MM.1S (cell line): ENCODE results near the gene CACHD1.

Source experiments
- DNase-seq: peaks from one replicate; pipeline ENCODE4 v3.0.0-alpha.2; 2015
- H2AFZ ChIP-seq: fragments of 300-600 bp; sonication (generic); 2 replicates; pipeline ENCODE4 v1.6.0; 2016; ENCODE audit warnings: antibody characterized with exemption, low read length
- H3F3A ChIP-seq: fragments of 300-600 bp; sonication (generic); 2 replicates; pipeline ENCODE4 v1.6.1; 2016; ENCODE audit warnings: mild to moderate bottlenecking, antibody characterized with exemption, low read length, moderate library complexity, mixed read lengths; ENCODE audit not compliant: insufficient read depth
- H3K27ac ChIP-seq: fragments of 300-600 bp; sonication (generic); 2 replicates; pipeline ENCODE4 v1.5.1; 2016; ENCODE audit warnings: mild to moderate bottlenecking, low read length
- H3K27me3 ChIP-seq: fragments of 300-600 bp; sonication (generic); replicated peaks from 2 replicates; pipeline ENCODE4 v1.6.0; 2016; ENCODE audit warnings: low read length; ENCODE audit not compliant: insufficient read depth
- H3K36me3 ChIP-seq: fragments of 300-600 bp; sonication (generic); replicated peaks from 2 replicates; pipeline ENCODE4 v1.6.1; 2016; ENCODE audit warnings: mild to moderate bottlenecking, low read length, mixed read lengths; ENCODE audit not compliant: insufficient read depth
- H3K4me1 ChIP-seq: fragments of 300-600 bp; sonication (generic); 2 replicates; pipeline ENCODE4 v1.6.1; 2016; ENCODE audit warnings: low read length, mixed read lengths
- H3K4me2 ChIP-seq: fragments of 300-600 bp; sonication (generic); 2 replicates; pipeline ENCODE4 v1.6.0; 2016; ENCODE audit warnings: low read depth, low read length
- H3K4me3 ChIP-seq: fragments of 300-600 bp; sonication (generic); 2 replicates; pipeline ENCODE4 v1.5.1; 2016; ENCODE audit warnings: low read length, mixed read lengths
- H3K79me2 ChIP-seq: fragments of 300-600 bp; sonication (generic); 2 replicates; pipeline ENCODE4 v1.6.1; 2016; ENCODE audit warnings: mixed run types, low read length, mixed read lengths
- H3K9ac ChIP-seq: fragments of 300-600 bp; sonication (generic); 2 replicates; pipeline ENCODE4 v1.6.1; 2016; ENCODE audit warnings: low read length, mixed read lengths
- H3K9me2 ChIP-seq: fragments of 300-600 bp; sonication (generic); replicated peaks from 2 replicates; pipeline ENCODE4 v1.6.1; 2016; ENCODE audit warnings: mild to moderate bottlenecking, low read length, mixed read lengths; ENCODE audit not compliant: insufficient read depth
- H3K9me3 ChIP-seq: fragments of 300-600 bp; sonication (generic); replicated peaks from 2 replicates; pipeline ENCODE4 v1.6.1; 2016; ENCODE audit warnings: mild to moderate bottlenecking, low read length, mixed read lengths; ENCODE audit not compliant: insufficient read depth
- H4K20me1 ChIP-seq: fragments of 300-600 bp; sonication (generic); 2 replicates; pipeline ENCODE4 v1.6.1; 2016; ENCODE audit warnings: mild to moderate bottlenecking, low read length, moderate library complexity, mixed read lengths; ENCODE audit not compliant: insufficient read depth
- CTCF ChIP-seq: fragments of 300-600 bp; sonication (generic); IDR thresholded peaks from 2 replicates; pipeline ENCODE4 v1.5.1; 2016; ENCODE audit warnings: antibody characterized with exemption, low read length, mixed read lengths
- EZH2 ChIP-seq: fragments of 300-600 bp; sonication (generic); optimal IDR thresholded peaks from 2 replicates; pipeline ENCODE3; 2017; ENCODE audit warnings: low read depth, mild to moderate bottlenecking, antibody characterized with exemption, low read length, mixed read lengths
- EZH2phosphoT487 ChIP-seq: fragments of 300-600 bp; sonication (generic); IDR thresholded peaks from 2 replicates; pipeline ENCODE4 v1.6.1; 2018; ENCODE audit warnings: antibody characterized with exemption, low read length

CACHD1 gene

GRCh38 chr1:64545118-64545843 lies 75.4 kb downstream of the CACHD1 start:
- Histone ChIP-seq H4K20me1 (no peaks in the 10 kb centered on the region), H2AFZ (no peak overlapping the region), H3F3A (no peaks in the 10 kb centered on the region), H3K27me3 (no peaks in the 10 kb centered on the region), H3K36me3 (no peaks in the 10 kb centered on the region), H3K9me3 (no peaks in the 10 kb centered on the region), H3K9ac (no peak overlapping the region), H3K4me3 (no peak overlapping the region), H3K4me2 (no peak overlapping the region), H3K9me2 (no peaks in the 10 kb centered on the region), H3K4me1 (no peaks in the 10 kb centered on the region), H3K79me2 (no peaks in the 10 kb centered on the region), H3K27ac (no peak overlapping the region)
- DNase-seq = no peak
- TF ChIP-seq EZH2 (no peak), EZH2phosphoT487 (no peak), CTCF (no peak)

GRCh38 chr1:64546013-64546412 lies 76.1 kb downstream of the CACHD1 start:
- no peaks in the 10 kb centered on the region for H3K36me3 ChIP-seq
- H3K4me1 ChIP-seq = no peaks in the 10 kb centered on the region
- TF ChIP-seq EZH2 (no peak), CTCF (no peak), EZH2phosphoT487 (no peak)
- H3K4me2 ChIP-seq = no peak overlapping the region
- H3K9me3 ChIP-seq = no peaks in the 10 kb centered on the region
- H3K27me3 ChIP-seq = no peaks in the 10 kb centered on the region
- no peak overlapping the region for H3K27ac ChIP-seq
- H2AFZ ChIP-seq = no peak overlapping the region
- H4K20me1 ChIP-seq = no peaks in the 10 kb centered on the region
- H3F3A ChIP-seq = no peaks in the 10 kb centered on the region
- no peak for DNase-seq
- no peaks in the 10 kb centered on the region for H3K79me2 ChIP-seq
- H3K9me2 ChIP-seq = no peaks in the 10 kb centered on the region
- H3K9ac ChIP-seq = no peak overlapping the region
- H3K4me3 ChIP-seq = no peak overlapping the region

- TF ChIP-seq EZH2 (no peak), CTCF (no peak), EZH2phosphoT487 (no peak)
- H3K79me2 ChIP-seq = no peaks in the 10 kb centered on the region
- no peaks in the 10 kb centered on the region for H3K36me3 ChIP-seq
- H4K20me1 ChIP-seq = no peaks in the 10 kb centered on the region
- no peaks in the 10 kb centered on the region for H3K4me1 ChIP-seq
- no peak overlapping the region for H3K4me3 ChIP-seq
- H3K9me2 ChIP-seq = no peaks in the 10 kb centered on the region
- H3F3A ChIP-seq = no peaks in the 10 kb centered on the region
- H3K9me3 ChIP-seq = no peaks in the 10 kb centered on the region
- no peak overlapping the region for H3K4me2 ChIP-seq
- no peak for DNase-seq
- no peaks in the 10 kb centered on the region for H3K27me3 ChIP-seq
- H3K9ac ChIP-seq = no peak overlapping the region
- H3K27ac ChIP-seq = no peak overlapping the region
- no peak overlapping the region for H2AFZ ChIP-seq
Observed at GRCh38 chr1:64549464-64550239, 79.7 kb downstream of the CACHD1 start.
